Nephron progenitor cell (in vitro differentiated cells): ENCODE data around the gene FRG2B.
"Not testable (repeated sequence)": the region's sequence is repeated elsewhere in the genome, so short reads cannot be mapped to it uniquely, and the experiment has no call there.

ENCODE experiments used
- DNase-seq: peaks from one replicate; pipeline ENCODE4 v3.0.0; 2021
- H3K27ac Mint-ChIP-seq: 2 replicates; pipeline ENCODE4 v1.8.0; 2021; ENCODE audit warnings: mild to moderate bottlenecking, moderate library complexity, mixed read lengths
- H3K27me3 Mint-ChIP-seq: 2 replicates; pipeline ENCODE4 v1.8.0; 2021; ENCODE audit warnings: mild to moderate bottlenecking, low read depth, mixed read lengths; ENCODE audit not compliant: poor library complexity
- H3K36me3 Mint-ChIP-seq: 2 replicates; pipeline ENCODE4 v1.8.0; 2021; ENCODE audit warnings: low read depth, mixed read lengths
- H3K4me1 Mint-ChIP-seq: 2 replicates; pipeline ENCODE4 v1.8.0; 2021; ENCODE audit warnings: mixed read lengths
- H3K4me3 Mint-ChIP-seq: 2 replicates; pipeline ENCODE4 v1.8.0; 2021; ENCODE audit warnings: mild to moderate bottlenecking, moderate library complexity, mixed read lengths
- H3K9me3 Mint-ChIP-seq: 2 replicates; pipeline ENCODE4 v1.8.0; 2021; ENCODE audit warnings: mild to moderate bottlenecking, moderate library complexity, mixed read lengths
- CTCF ChIP-seq: fragments of 200-600 bp; sonication (generic); IDR thresholded peaks from 2 replicates; pipeline ENCODE4 v1.5.0; 2021; ENCODE audit warnings: antibody characterized with exemption

The FRG2B gene

GRCh38 chr10:133626695-133627094, at the start of gene FRG2B:
Gene FRG2B (minus strand): TSS chr10:133626795. CDS start chr10:133626742, 53 bp downstream.
- peaks cover 12% of the 10 kb centered on the region for H3K9me3 Mint-ChIP-seq
- H3K4me3 Mint-ChIP-seq, DNase-seq, H3K27me3 Mint-ChIP-seq, H3K4me1 Mint-ChIP-seq, H3K27ac Mint-ChIP-seq, H3K36me3 Mint-ChIP-seq: not testable (repeated sequence)

- H3K27me3 Mint-ChIP-seq, H3K36me3 Mint-ChIP-seq, DNase-seq, H3K4me1 Mint-ChIP-seq, H3K27ac Mint-ChIP-seq, H3K4me3 Mint-ChIP-seq: not testable (repeated sequence)
- peaks cover 16% of the 10 kb centered on the region for H3K9me3 Mint-ChIP-seq
Observed at GRCh38 chr10:133667446-133667845, 40.9 kb upstream of the FRG2B start.

- H3K27ac Mint-ChIP-seq, H3K4me1 Mint-ChIP-seq, H3K36me3 Mint-ChIP-seq, DNase-seq, H3K4me3 Mint-ChIP-seq, H3K27me3 Mint-ChIP-seq: not testable (repeated sequence)
- peaks cover 32% of the 10 kb centered on the region for H3K9me3 Mint-ChIP-seq
Observed at GRCh38 chr10:133663544-133664160, 37.1 kb upstream of the FRG2B start.

GRCh38 chr10:133661122-133661521, 34.5 kb upstream of the FRG2B start:
- peaks cover 32% of the 10 kb centered on the region for H3K9me3 Mint-ChIP-seq
- not testable (repeated sequence) for H3K27me3 Mint-ChIP-seq, H3K4me3 Mint-ChIP-seq, H3K4me1 Mint-ChIP-seq, H3K36me3 Mint-ChIP-seq, H3K27ac Mint-ChIP-seq, DNase-seq

GRCh38 chr10:133660516-133660915, 33.9 kb upstream of the FRG2B start:
- H3K36me3 Mint-ChIP-seq, H3K4me1 Mint-ChIP-seq, DNase-seq, H3K4me3 Mint-ChIP-seq, H3K27me3 Mint-ChIP-seq, H3K27ac Mint-ChIP-seq: not testable (repeated sequence)
- H3K9me3 Mint-ChIP-seq = peaks cover 35% of the 10 kb centered on the region

GRCh38 chr10:133657276-133657675, 30.7 kb upstream of the FRG2B start:
- DNase-seq, H3K4me1 Mint-ChIP-seq, H3K27ac Mint-ChIP-seq, H3K36me3 Mint-ChIP-seq, H3K4me3 Mint-ChIP-seq, H3K27me3 Mint-ChIP-seq: not testable (repeated sequence)
- peaks cover 31% of the 10 kb centered on the region for H3K9me3 Mint-ChIP-seq

GRCh38 chr10:133648872-133649455, 22.4 kb upstream of the FRG2B start:
- H3K36me3 Mint-ChIP-seq, H3K4me1 Mint-ChIP-seq, DNase-seq, H3K4me3 Mint-ChIP-seq, H3K27ac Mint-ChIP-seq, H3K27me3 Mint-ChIP-seq: not testable (repeated sequence)
- peaks cover 11% of the 10 kb centered on the region for H3K9me3 Mint-ChIP-seq

GRCh38 chr10:133647075-133647748, 20.6 kb upstream of the FRG2B start:
- H3K9me3 Mint-ChIP-seq, DNase-seq, H3K4me3 Mint-ChIP-seq, H3K27ac Mint-ChIP-seq, H3K36me3 Mint-ChIP-seq, H3K27me3 Mint-ChIP-seq, H3K4me1 Mint-ChIP-seq: not testable (repeated sequence)
- peak; percentile 45 for TF ChIP-seq CTCF

GRCh38 chr10:133637846-133638235, 11.2 kb upstream of the FRG2B start:
- not testable (repeated sequence) for H3K27me3 Mint-ChIP-seq, DNase-seq, H3K27ac Mint-ChIP-seq, H3K36me3 Mint-ChIP-seq, H3K4me1 Mint-ChIP-seq, H3K4me3 Mint-ChIP-seq
- peaks cover 31% of the 10 kb centered on the region for H3K9me3 Mint-ChIP-seq

- H3K4me3 Mint-ChIP-seq, H3K27me3 Mint-ChIP-seq, H3K36me3 Mint-ChIP-seq, H3K4me1 Mint-ChIP-seq, DNase-seq, H3K27ac Mint-ChIP-seq: not testable (repeated sequence)
- peaks cover 31% of the 10 kb centered on the region for H3K9me3 Mint-ChIP-seq
Observed at GRCh38 chr10:133637202-133637845, 10.7 kb upstream of the FRG2B start.

GRCh38 chr10:133630723-133631249, 4.2 kb upstream of the FRG2B start:
- H3K36me3 Mint-ChIP-seq, H3K4me1 Mint-ChIP-seq, H3K27ac Mint-ChIP-seq, H3K4me3 Mint-ChIP-seq, H3K27me3 Mint-ChIP-seq, DNase-seq: not testable (repeated sequence)
- peaks cover 16% of the 10 kb centered on the region for H3K9me3 Mint-ChIP-seq

- not testable (repeated sequence) for H3K4me3 Mint-ChIP-seq, H3K4me1 Mint-ChIP-seq, H3K27ac Mint-ChIP-seq, H3K27me3 Mint-ChIP-seq, DNase-seq, H3K36me3 Mint-ChIP-seq
- H3K9me3 Mint-ChIP-seq = peaks cover 52% of the 10 kb centered on the region
Observed at GRCh38 chr10:133622544-133622943, 4.1 kb downstream of the FRG2B start.
